MM.1S (cell line): ENCODE measurements around the gene SCGB1A1.

Experiments
- DNase-seq: peaks from one replicate; pipeline ENCODE4 v3.0.0-alpha.2; 2015
- H2AFZ ChIP-seq: fragments of 300-600 bp; sonication (generic); 2 replicates; pipeline ENCODE4 v1.6.0; 2016; ENCODE audit warnings: antibody characterized with exemption, low read length
- H3F3A ChIP-seq: fragments of 300-600 bp; sonication (generic); 2 replicates; pipeline ENCODE4 v1.6.1; 2016; ENCODE audit warnings: mild to moderate bottlenecking, antibody characterized with exemption, low read length, moderate library complexity, mixed read lengths; ENCODE audit not compliant: insufficient read depth
- H3K27ac ChIP-seq: fragments of 300-600 bp; sonication (generic); 2 replicates; pipeline ENCODE4 v1.5.1; 2016; ENCODE audit warnings: mild to moderate bottlenecking, low read length
- H3K27me3 ChIP-seq: fragments of 300-600 bp; sonication (generic); replicated peaks from 2 replicates; pipeline ENCODE4 v1.6.0; 2016; ENCODE audit warnings: low read length; ENCODE audit not compliant: insufficient read depth
- H3K36me3 ChIP-seq: fragments of 300-600 bp; sonication (generic); replicated peaks from 2 replicates; pipeline ENCODE4 v1.6.1; 2016; ENCODE audit warnings: mild to moderate bottlenecking, low read length, mixed read lengths; ENCODE audit not compliant: insufficient read depth
- H3K4me1 ChIP-seq: fragments of 300-600 bp; sonication (generic); 2 replicates; pipeline ENCODE4 v1.6.1; 2016; ENCODE audit warnings: low read length, mixed read lengths
- H3K4me2 ChIP-seq: fragments of 300-600 bp; sonication (generic); 2 replicates; pipeline ENCODE4 v1.6.0; 2016; ENCODE audit warnings: low read depth, low read length
- H3K4me3 ChIP-seq: fragments of 300-600 bp; sonication (generic); 2 replicates; pipeline ENCODE4 v1.5.1; 2016; ENCODE audit warnings: low read length, mixed read lengths
- H3K79me2 ChIP-seq: fragments of 300-600 bp; sonication (generic); 2 replicates; pipeline ENCODE4 v1.6.1; 2016; ENCODE audit warnings: mixed run types, low read length, mixed read lengths
- H3K9ac ChIP-seq: fragments of 300-600 bp; sonication (generic); 2 replicates; pipeline ENCODE4 v1.6.1; 2016; ENCODE audit warnings: low read length, mixed read lengths
- H3K9me2 ChIP-seq: fragments of 300-600 bp; sonication (generic); replicated peaks from 2 replicates; pipeline ENCODE4 v1.6.1; 2016; ENCODE audit warnings: mild to moderate bottlenecking, low read length, mixed read lengths; ENCODE audit not compliant: insufficient read depth
- H3K9me3 ChIP-seq: fragments of 300-600 bp; sonication (generic); replicated peaks from 2 replicates; pipeline ENCODE4 v1.6.1; 2016; ENCODE audit warnings: mild to moderate bottlenecking, low read length, mixed read lengths; ENCODE audit not compliant: insufficient read depth
- H4K20me1 ChIP-seq: fragments of 300-600 bp; sonication (generic); 2 replicates; pipeline ENCODE4 v1.6.1; 2016; ENCODE audit warnings: mild to moderate bottlenecking, low read length, moderate library complexity, mixed read lengths; ENCODE audit not compliant: insufficient read depth
- CTCF ChIP-seq: fragments of 300-600 bp; sonication (generic); IDR thresholded peaks from 2 replicates; pipeline ENCODE4 v1.5.1; 2016; ENCODE audit warnings: antibody characterized with exemption, low read length, mixed read lengths
- EZH2 ChIP-seq: fragments of 300-600 bp; sonication (generic); optimal IDR thresholded peaks from 2 replicates; pipeline ENCODE3; 2017; ENCODE audit warnings: low read depth, mild to moderate bottlenecking, antibody characterized with exemption, low read length, mixed read lengths
- EZH2phosphoT487 ChIP-seq: fragments of 300-600 bp; sonication (generic); IDR thresholded peaks from 2 replicates; pipeline ENCODE4 v1.6.1; 2018; ENCODE audit warnings: antibody characterized with exemption, low read length

The SCGB1A1 gene

DNA sequence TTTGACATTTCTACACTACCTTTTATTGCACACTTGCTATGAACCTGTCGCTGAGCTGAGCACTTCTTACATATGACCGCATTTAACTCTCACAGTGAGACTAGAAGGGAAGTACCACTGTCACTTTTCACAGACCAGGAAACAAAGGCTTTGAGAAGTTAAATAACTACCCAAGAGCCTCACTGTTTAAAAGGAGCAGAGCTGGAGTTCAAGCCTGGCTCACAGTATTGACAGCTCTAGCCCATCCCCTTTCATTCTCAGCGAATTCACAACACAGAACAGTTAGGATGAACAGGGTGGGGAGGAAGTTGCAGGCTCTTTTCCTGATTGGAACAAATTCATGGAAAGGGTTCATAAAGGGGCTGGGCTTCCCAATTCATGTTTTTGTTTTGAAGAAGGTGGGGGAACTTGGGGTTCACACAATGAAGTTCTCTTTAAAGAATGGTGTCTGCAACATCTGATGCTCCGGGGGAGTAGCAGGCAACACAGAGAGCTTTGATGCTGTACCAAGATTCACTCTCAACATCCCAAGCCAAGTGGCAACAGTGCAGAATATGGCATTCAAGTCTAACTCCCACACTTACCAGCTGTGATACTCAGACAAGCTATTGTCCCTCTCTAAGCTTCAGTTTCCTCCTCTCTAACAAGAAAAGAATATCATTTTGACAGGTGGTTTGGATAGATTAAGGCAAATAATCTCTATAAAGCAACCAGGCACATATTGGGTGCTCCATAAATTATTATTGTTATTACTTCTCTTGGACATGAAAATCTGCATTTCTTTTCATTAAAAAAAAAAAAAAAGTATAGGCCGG, 17.2 kb downstream of the SCGB1A1 start:
- H4K20me1 ChIP-seq, result no peaks in the 10 kb centered on the region
- no peaks in the 10 kb centered on the region for H3K27me3 ChIP-seq
- no peaks in the 10 kb centered on the region for H3K79me2 ChIP-seq
- no peak overlapping the region for H2AFZ ChIP-seq
- no peak overlapping the region for H3K4me2 ChIP-seq
- no peak for TF ChIP-seq EZH2
- no peak for TF ChIP-seq CTCF
- no peak for TF ChIP-seq EZH2phosphoT487
- H3F3A ChIP-seq, result peaks cover 4% of the 10 kb centered on the region; the same call in 1 of the 2 replicates
- DNase-seq, result peak; percentile 62
- H3K27ac ChIP-seq, result no peak overlapping the region
- H3K9ac ChIP-seq, result no peak overlapping the region
- no peaks in the 10 kb centered on the region for H3K9me2 ChIP-seq
- H3K9me3 ChIP-seq, result no peaks in the 10 kb centered on the region
- H3K4me1 ChIP-seq, result 0 out of 2 replicates have a peak, but pooled peaks cover 4% of the 10 kb centered on the region
- no peaks in the 10 kb centered on the region for H3K36me3 ChIP-seq
- H3K4me3 ChIP-seq, result no peak overlapping the region

GRCh38 chr11:62437616-62438015, 18.8 kb downstream of the SCGB1A1 start:
- Histone ChIP-seq H3K4me1 (0 out of 2 replicates have a peak, but pooled peaks cover 4% of the 10 kb centered on the region), H3K9ac (no peak overlapping the region), H4K20me1 (no peaks in the 10 kb centered on the region), H3K27ac (no peak overlapping the region), H3F3A (peaks cover 4% of the 10 kb centered on the region; the same call in 1 of the 2 replicates), H3K9me2 (no peaks in the 10 kb centered on the region), H3K9me3 (no peaks in the 10 kb centered on the region), H3K79me2 (no peaks in the 10 kb centered on the region), H2AFZ (no peak overlapping the region), H3K36me3 (no peaks in the 10 kb centered on the region), H3K27me3 (no peaks in the 10 kb centered on the region), H3K4me2 (no peak overlapping the region), H3K4me3 (no peak overlapping the region)
- DNase-seq, result no peak
- TF ChIP-seq EZH2, result no peak
- TF ChIP-seq CTCF, result no peak
- TF ChIP-seq EZH2phosphoT487, result no peak

GRCh38 chr11:62438641-62439040, 19.8 kb downstream of the SCGB1A1 start:
- no peak overlapping the region for H3K27ac ChIP-seq
- no peak overlapping the region for H3K4me2 ChIP-seq

More at GRCh38 chr11:62438641-62439040, 19.8 kb downstream of the SCGB1A1 start:
- no peaks in the 10 kb centered on the region for H3K27me3 ChIP-seq
- peaks cover 4% of the 10 kb centered on the region; the same call in 1 of the 2 replicates for H3F3A ChIP-seq
- DNase-seq, result no peak
- no peak overlapping the region for H3K9ac ChIP-seq
- no peaks in the 10 kb centered on the region for H3K36me3 ChIP-seq
- H2AFZ ChIP-seq, result no peak overlapping the region
- no peaks in the 10 kb centered on the region for H3K9me2 ChIP-seq
- TF ChIP-seq EZH2, result no peak
- no peak for TF ChIP-seq CTCF
- TF ChIP-seq EZH2phosphoT487, result no peak
- no peaks in the 10 kb centered on the region for H4K20me1 ChIP-seq
- 0 out of 2 replicates have a peak, but pooled peaks cover 4% of the 10 kb centered on the region for H3K4me1 ChIP-seq
- H3K79me2 ChIP-seq, result no peaks in the 10 kb centered on the region
- no peaks in the 10 kb centered on the region for H3K9me3 ChIP-seq
- no peak overlapping the region for H3K4me3 ChIP-seq
